Measurements from ENCODE around the gene RPLP1.

Gene RPLP1

DNA sequence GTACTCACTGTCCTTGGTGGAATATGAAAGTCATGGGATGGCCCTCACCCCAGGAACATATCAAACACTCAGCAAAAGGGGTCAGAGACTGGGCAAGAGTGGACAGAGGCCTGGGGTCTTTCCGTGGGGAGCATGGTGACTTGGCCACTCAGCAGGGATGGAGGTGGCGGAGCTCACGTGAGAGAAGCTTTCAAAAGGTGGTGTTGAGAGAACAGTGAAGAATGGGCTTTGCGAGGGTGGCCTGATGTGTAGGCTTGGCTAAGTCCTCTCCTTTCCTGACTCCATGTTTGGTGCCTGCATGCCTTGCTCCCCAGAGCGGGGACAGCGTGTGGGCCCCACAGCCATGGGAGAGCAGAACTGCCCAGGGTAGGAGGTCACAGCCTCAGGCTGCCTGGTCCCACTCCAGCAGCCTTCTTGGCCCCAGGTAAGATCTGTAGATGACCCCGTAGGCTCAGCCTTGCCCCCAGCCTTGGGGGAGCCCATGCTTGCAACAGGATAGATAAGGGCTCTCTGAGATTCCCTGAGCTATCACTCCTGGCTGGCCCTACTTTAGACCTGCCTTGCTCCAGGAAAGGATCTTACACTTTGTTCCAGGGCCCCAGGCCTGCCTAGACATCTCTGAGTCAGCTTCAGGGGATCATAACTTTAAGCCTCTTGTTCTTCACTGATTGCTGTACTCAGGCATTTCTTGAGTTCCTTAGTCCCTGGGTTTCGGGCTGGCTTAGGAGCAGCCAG is 17.0 kb downstream of the RPLP1 start:
- no peak for DNase-seq (ENCODE audit: low read depth)

DNA sequence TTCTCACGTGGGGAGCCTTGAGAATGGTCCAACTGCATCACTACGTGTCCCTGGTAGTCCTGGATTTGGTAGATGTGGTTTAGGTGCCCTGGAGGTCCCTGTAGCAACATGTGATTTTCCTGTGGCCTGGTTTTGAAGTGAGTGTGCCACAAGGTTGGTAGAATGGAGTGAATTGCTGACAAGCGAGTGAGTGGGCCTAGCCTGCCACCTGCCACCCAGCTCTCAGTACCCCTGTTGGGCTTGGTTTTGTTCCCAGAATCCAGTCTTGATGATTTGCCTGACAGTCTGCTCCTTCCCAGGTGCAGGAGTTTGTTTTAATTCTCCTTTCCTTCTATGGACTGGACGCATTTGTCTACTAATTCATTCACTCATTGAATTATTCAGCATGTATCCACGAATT is 19.4 kb downstream of the RPLP1 start:
- DNase-seq (ENCODE audit: low read depth) = no peak

DNA sequence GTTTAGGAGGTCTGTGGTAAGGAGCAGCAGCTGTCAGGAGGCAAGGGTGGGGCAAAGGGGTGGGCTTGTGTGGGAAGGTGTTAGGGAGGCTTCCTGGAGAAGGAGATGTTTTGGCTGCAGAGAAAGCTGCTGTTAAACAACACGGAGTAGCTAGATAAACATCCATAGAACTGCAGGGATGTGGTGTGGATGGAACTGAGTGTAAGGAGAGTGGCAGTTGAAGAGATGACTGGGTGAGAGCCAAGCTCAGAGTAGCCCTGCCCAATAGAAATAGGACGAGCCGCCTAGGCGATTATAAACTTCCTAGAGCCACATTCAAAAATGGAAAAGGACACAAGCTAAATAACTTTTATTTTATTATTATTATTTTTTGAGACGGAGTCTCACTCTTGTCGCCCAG is 19.9 kb downstream of the RPLP1 start:
- no peak for DNase-seq (ENCODE audit: low read depth)

DNA sequence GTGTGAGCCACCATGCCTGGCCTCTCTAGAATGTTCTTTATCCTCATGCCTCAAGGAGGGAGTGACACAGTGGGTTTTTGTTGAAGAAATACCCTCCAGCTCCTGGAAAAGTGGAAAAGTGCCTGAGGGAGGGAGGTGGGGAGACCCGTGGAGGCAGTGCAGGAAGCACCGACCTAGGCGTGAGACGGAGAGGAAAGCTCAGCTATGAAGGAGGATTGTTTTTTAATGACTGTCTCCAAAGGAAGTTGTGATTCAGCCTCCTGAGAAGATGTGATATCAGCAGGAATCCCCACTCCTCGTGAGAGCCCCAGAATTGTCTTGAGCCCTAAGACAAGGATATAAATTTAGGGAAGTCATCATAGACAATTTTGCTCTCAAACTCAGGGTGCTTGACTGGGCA is 21.7 kb downstream of the RPLP1 start:
- DNase-seq (ENCODE audit: low read depth) = no peak

DNA sequence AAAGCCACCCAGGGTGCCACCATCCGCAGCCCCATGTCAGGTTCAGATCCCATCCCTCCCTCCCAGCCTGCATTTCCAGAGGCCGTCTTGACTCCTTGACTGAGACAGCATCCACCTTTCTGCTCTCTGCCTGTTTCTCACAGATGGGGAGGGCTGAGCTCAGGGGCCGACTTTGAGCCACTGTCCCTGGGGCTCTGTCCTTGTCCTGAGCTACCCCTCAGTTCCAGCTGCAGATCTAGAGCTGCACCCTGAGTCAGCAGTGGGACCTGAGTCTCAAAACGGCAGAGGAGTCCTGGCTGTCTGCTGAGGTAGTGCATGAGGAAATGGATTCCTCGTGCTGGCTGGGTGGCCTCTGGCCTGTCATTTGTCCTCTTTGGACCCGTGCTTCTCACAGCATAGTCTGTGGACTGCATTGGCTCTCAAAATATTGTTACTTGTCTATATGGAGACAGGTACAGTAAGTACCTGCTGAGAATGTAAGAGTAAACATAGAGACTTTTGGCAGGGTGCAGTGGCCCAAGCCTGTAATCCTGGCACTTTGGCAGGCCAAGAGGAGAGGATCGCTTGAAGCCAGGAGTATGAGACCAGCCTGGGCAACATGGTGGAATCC is 22.3 kb downstream of the RPLP1 start:
- DNase-seq (ENCODE audit: low read depth) = no peak

DNA sequence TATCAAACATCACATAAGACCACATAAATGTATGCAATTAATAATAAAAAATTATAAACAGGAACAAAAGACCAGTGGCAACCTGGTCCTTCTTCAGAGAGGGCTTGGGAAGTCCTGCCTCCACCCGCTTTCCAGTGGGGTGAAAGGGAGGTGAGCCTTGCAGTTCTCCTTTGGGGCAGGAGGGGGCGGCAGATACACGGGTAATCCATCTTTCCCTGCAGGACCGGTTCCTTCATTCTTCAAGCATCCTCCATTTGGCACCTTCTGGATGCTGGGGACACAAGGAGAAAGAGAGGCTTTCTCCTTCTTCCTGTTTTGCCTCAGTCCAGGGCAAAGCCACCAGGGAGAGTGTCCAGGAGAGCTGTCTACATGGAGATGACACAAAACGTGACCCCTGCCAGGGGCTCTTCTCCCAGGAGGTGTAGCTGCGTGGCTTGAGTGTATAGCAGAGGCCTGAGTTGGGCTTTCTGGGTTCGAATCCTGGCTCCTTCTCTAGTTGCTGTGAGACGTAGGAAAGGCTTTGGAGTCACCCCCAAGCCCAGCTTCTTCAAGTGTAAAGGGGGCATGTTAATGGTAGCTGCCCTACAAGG is 23.2 kb downstream of the RPLP1 start:
- peak; percentile 50 for DNase-seq (ENCODE audit: low read depth)

DNA sequence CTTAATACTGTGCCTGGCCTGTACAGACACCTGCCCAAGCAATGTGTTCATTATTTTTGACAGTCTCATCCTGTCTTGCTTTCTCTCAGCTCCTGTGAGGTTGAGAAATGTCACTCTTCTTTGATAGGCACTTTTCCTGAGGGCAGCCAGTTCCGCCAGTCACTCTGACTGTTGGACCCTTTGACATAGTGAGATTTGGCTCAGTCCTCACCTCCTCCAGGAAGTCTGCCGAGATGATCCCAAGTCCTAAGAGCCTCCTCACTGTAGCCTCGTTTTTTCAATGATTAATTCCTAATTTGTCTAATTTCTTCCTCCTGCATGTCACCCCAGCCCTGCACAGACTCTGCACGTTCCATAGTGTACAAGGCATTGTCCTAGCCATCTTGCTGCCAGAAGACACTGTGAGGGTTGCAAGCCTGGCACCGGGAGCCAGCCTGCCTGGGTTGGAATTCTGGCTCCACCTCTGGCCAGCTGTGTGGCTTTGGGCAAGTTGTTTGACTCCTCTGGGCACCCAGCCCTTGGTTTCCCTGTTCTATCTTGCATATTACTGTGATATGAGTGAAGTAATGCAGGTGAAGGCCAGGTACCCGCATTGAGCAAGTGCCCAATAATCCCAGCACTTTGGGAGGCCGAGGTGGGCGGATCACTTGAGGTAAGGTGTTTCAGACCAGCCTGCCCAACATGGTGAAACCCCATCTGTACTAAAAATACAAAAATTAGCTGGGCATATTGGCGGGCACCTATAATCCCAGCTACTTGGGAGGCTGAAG is 24.3 kb downstream of the RPLP1 start:
- DNase-seq (ENCODE audit: low read depth) = no peak

DNA sequence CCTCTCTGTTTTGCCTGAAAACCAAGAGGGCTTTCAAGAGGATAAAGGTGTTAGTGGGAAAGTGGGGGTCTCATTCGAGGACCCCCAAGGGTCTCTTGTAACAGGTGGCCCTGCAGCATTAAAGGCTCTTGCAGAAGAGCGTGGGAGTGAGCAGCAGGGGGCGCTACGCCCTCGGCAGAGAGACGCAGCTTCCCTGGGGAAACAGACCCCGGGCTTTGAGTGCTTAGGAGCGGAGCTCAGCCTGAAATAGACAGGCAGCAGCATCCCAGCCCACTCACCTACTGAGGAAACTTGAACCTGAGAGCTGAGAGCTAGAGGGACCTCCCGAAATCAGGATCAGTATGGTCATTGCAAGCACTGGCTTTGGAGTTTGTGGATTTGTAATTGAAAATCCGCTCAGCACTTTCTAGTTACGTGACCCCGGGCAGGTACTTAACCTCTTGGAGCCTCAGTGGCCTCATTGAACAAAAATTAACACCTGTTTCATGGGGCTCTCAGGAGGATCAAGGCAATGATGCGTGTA is 25.7 kb downstream of the RPLP1 start:
- peak; percentile 31 for DNase-seq (ENCODE audit: low read depth)

DNA sequence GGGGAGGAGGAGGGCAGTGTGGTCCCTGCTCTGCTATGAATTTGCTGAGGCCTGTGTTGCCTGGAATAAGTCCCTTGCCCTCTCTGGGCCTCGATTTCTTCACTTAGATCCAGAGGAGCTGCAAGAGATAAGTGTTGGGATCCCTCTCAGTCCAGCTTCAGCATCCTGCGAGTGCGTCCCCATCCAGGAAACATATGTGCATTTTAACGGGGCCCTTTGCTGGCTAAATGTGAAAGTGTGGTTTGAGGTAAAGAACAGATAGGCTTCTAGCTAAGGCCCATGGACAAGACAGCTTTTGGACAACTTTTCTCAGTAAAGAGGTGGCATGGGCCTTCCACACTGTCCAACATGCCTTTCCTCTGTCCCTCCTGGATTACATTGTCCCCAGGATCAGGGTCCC is 26.5 kb downstream of the RPLP1 start:
- DNase-seq (ENCODE audit: low read depth) = no peak

DNA sequence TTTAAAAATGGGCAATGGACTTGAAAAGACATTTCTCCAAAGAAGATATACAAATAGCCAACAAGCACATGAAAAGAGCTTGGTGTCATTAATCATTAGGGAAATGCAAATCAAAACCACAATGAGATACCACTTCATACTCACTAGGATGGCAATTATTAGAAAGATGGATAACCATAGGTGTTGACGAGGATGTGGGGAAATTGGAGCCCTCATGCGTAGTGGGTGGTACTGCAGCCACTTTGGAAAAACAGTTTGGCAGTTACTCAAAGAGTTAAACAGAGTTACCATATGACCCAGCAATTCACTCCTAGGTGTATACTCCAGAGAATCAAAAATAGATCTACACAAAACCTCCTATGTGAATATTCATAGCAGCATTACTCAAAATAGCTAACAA is 27.4 kb downstream of the RPLP1 start:
- DNase-seq (ENCODE audit: low read depth) = no peak

DNA sequence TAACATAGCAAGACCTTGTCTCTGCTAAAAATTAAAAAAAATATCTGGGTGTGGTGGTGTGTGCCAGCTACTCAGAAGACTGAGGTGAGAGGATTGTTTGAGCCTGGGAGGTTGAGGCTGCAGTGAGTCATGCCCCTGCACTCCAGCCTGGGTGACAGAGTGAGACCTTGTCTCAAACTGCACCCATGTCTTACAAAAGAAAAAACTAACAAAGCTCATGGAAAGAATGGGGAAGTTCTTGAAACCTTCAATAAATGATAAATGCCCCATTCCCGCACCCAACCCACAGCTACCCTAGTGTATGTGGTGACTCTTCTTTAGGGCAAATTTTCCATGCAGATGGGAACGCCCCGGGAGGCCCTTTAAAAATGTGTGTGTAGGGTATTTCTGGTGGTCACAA is 28.3 kb downstream of the RPLP1 start:
- DNase-seq (ENCODE audit: low read depth) = no peak

DNA sequence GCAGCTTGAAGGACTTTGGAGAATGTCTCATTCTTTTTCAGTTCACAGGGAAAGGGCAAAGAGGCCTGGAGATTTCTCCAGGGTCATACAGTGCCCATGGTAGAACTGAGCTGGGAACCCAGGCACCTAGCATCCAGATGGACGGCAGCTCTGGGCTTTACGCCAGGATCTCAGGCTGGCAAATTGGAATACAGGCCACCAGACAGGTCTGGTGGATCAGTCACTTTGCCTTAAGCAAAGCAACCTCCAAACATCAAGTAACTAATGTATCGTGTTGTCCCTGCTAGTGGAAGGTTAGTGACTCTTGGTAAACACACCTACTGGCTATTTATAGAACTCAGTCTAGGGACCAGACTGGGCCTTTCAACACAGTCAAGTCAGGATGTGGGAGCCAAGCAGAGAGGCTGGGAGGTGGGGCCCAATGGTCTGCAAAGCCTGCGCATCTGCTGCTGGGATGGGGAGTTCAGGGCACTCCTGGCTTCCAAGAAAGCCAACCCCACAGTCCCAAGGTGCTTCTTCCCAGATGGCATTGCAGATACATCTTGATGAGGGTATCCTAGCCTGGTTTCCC is 30.2 kb downstream of the RPLP1 start:
- DNase-seq (ENCODE audit: low read depth) = no peak

DNA sequence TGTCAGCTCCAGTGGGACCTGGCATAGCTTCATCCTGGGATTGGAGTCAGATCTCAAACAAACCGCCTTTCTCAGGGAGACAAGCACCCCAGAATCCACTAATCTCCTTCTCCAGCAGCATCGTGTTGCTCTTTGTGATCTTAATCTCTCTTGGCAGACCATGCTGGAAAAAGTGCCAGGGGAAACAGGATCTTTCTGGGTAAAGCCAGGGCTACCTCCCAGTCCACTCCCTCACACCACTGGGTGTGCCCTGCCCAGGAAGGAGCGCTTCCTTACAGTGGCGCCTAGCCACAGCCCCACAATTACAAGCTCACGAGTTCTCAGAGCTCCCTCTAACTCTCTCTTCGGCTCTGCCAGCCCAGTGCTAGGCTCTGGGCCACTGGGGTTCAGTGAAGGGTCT is 32.2 kb downstream of the RPLP1 start:
- no peak for DNase-seq (ENCODE audit: low read depth)

DNA sequence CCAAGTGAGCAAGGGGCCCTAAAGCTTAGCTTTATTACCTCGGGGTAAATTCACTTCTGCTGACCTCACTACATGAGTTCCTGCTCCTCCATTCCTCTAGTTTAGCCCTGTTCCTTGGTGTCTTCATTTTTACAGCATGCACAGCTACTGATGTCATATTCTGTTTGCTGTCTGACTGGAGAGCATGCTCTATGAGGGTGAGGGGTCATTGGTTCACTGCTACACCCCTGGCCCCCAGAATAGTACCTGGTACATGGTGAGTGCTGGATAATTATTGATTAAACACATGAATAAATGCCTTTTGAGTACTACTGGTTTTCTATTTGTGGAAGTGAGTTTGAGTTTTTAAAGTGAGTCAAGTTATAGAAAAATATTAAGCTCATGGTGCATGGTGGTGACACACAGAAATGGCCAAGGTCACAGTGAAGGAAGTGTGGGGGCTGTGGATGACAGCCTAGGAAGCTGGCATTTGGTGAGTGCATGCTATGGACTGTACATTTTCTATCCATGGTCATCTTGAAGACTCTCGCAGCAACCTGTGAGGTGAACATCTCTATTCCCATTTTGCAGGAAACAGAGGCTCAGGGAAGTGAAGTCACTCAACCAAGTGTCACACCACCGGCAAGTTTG is 34.0 kb downstream of the RPLP1 start:
- DNase-seq (ENCODE audit: low read depth) = no peak

DNA sequence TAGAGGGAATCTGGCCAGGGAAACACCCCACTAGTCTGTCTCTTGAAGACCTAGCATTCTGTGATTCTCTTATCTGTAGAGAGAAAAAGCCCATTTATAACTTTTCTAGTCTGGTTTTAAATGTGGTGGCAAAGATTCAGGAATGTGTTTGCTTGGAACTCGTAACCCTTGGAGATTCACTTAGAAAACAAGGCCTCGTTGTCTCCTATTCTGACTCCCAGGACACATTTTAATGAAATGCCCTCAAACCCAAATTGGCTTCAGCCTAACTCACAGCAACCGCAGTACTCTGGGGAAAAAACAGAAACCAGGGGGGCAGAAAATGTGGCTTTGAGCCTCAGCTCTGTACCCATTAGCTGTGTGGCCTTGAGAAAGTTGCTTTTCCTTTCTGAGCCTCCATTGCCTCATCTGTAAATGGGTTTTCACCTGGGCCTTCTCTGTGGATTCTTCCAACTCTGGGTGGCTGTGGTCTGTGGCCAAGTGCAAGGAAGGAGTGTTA is 36.5 kb downstream of the RPLP1 start:
- DNase-seq (ENCODE audit: low read depth) = no peak

DNA sequence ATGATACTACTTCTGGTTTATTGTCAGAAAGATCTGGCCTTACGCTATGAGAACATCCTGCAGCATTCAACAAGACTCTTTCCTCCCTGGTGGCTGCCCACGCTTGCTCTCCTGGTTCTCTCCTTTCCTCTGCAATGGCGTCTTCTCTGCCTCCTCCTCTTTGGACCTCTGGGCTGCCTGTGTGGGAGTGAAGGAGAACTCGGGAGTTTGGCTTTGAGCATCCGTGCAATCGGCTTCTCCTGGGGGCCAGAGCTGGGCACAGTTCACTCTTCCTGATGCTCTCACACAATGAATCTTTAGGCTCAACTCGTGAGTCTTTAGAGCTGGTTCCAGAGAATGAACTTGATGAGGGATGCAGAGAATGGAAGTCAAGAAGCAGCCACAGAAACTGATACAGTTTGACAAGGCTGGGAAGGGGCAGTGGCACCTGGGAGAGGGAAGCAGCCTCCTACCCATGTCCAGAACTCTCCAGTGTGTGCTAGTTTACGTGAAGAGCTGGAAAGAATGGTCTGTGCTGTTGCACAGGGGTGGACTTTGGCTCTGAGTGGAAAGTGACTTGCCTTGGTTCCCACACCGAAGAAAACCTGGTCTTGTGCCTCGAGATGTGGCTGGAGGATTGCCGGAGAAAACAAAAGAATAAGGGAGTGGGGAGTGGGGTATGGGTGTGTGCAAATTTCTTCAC is 37.9 kb downstream of the RPLP1 start:
- DNase-seq (ENCODE audit: low read depth) = no peak

DNA sequence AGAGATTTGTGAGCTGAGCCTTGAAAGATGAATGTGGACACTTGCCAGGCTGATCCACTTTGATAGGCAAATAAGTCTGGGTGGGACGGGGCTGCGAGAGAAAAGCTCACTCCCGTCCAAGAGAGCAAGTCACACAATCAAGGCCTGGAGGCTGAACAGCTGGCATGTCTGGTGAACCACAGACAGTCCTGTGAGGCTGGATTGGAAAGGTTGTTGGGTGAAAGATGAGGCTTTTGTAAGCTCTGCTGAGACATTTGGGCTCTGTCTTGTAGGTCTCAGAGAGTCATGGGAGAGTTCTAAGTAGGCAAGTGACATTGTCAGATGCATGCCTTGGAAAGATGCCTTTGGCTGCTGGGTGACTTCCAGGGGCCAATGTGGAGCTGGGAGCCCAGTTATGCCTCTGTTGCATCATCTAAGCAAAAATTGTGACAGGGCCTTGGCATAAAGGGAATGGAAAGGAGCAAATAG is 38.5 kb downstream of the RPLP1 start:
- DNase-seq (ENCODE audit: low read depth) = no peak

DNA sequence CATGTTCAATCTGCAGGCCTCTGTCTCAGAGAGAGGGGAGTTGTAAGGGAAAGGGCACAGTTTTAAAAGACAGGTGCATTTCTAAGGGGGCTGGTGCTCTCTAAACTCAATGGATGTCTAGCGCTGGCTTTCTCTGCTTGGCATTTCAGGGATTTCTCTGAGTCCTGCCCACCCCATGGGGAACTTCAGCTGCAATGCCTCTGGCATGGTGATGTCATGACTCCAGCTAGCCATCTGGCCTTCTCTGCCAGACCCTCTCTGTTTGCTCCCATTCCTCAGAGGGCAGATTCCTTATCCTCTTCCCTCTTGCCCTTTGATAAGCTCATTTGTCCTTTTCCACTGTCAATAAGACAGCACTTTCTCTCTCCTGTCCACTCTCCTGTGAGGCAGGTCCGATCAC is 40.8 kb downstream of the RPLP1 start:
- DNase-seq (ENCODE audit: low read depth) = no peak

DNA sequence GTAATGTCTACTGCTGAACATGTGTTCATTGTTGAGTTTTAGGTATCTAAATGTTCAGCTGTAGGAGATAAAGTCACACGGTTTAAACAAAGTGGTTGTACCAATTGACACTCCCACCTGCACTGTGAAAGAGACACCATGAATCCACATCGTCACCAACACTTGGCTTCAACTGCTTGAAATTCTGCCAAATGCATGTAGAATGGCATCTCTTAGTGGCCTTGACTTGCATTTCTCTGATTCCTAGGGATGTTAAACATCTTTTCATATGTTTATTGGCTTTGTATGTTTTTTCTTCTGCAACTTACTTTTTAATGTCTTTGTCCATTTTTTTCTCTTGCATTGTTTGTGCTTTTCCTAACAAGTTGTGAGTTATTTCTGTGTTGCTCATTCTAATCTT is 43.4 kb downstream of the RPLP1 start:
- DNase-seq (ENCODE audit: low read depth) = no peak

DNA sequence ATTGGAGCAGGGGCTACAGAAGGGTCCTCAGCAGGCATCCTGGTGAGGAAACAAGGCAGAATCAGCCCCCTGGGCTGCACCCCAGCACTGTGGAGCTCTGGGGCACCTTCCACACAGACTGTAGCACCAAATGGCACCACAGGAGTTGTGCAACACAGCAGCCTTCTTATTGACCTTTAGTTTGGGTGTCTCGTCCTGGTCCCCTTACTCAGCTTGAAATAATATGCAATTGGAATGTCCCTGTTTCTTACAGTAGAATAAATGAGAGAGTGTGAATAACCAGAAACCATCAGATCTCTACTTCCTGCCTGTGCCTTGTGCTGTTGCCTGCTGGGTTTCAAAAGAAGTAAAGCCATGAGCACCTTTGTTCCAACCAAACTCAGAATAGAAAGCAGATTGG is 44.5 kb downstream of the RPLP1 start:
- DNase-seq (ENCODE audit: low read depth) = no peak

DNA sequence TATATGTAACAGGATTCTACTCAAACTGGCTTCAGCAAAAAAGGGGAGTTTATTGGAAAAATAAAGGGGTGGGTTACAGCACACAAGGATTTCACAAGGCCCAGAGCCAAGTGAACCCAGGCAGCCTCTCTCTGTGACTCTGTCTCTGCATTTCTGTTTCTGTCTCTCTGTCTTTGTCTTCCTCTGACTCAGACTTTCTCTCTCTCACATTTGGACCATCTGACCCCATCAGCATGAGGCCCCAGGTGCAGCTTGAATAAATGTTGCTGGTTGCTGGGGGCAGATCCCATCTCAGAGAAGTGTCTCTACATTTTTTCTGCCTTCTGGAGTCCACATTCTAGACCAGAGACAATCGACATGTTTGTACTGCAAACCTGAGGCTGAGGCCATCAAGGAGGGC is 45.0 kb downstream of the RPLP1 start:
- no peak for DNase-seq (ENCODE audit: low read depth)

Measured in activated T-helper 1 cell treated with Interleukin-2 at 50 U/mL for 16 hours (primary cell).